ENCODE measurements around the gene DTWD2.
A peak's percentile ranks its signal among the peaks of the same experiment; 100 is the strongest.

Gene DTWD2

DNA sequence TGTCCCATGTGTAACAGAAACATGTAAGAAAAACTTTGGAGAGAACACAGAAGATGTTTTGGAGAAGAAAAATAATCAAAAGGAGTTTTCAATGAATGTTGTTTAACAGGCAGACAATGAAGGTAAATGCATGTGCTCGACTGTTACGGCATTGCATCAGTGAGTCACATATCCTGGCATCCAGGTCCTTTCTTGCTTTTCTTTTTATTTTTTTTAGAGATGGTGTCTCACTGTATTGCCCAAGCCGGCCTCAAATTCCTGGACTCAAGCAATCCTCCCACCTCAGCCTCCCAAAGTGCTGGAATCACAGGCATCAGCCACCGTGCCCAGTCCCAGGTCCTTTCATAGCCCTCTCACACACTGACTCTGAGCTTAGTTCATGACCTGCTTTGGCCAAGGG, 181.8 kb downstream of the DTWD2 start:
- TF ChIP-seq, protein P1, sequence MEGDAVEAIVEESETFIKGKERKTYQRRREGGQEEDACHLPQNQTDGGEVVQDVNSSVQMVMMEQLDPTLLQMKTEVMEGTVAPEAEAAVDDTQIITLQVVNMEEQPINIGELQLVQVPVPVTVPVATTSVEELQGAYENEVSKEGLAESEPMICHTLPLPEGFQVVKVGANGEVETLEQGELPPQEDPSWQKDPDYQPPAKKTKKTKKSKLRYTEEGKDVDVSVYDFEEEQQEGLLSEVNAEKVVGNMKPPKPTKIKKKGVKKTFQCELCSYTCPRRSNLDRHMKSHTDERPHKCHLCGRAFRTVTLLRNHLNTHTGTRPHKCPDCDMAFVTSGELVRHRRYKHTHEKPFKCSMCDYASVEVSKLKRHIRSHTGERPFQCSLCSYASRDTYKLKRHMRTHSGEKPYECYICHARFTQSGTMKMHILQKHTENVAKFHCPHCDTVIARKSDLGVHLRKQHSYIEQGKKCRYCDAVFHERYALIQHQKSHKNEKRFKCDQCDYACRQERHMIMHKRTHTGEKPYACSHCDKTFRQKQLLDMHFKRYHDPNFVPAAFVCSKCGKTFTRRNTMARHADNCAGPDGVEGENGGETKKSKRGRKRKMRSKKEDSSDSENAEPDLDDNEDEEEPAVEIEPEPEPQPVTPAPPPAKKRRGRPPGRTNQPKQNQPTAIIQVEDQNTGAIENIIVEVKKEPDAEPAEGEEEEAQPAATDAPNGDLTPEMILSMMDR (IDR thresholded peaks at IDR 0.05), result no peak

DNA sequence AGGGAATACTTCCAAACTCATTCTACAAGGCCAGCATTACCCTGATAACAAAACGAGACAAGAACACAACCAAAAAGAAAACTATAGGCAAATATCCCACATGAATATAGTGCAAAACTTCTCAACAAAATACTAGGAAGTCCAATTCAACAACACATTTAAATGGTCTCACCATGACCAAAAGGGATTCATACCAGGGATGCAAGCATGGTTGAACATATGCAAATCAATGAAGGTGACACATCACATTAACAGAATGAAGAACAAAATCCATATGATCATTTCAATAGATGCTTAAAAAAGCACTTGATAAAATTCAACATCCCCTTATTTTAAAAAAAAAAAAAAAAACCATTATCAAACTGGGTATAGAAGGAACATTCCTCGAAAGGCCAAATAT, 186.0 kb downstream of the DTWD2 start:
- TF ChIP-seq, protein P1 (IDR thresholded peaks at IDR 0.05), result no peak

DNA sequence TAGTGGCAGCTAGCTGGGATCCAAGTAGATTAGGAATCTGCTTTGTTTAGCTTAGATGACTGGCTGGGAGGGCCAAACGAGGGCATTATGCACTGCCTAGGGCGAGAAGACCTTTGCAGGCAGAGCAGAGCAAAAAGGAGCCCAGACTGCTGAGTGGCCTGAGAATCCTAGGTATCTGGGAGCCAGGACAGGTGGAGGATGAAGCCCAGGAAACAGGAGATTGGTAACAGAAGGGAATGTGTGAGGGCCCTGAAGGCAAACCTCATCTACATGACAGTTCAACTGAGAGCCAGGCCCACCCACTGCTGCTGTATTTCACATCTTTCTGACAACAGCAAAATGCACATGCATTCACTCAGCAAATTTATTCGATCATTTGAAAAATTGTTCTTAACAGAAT, 192.3 kb downstream of the DTWD2 start:
- TF ChIP-seq, protein P1 (IDR thresholded peaks at IDR 0.05), result no peak

DNA sequence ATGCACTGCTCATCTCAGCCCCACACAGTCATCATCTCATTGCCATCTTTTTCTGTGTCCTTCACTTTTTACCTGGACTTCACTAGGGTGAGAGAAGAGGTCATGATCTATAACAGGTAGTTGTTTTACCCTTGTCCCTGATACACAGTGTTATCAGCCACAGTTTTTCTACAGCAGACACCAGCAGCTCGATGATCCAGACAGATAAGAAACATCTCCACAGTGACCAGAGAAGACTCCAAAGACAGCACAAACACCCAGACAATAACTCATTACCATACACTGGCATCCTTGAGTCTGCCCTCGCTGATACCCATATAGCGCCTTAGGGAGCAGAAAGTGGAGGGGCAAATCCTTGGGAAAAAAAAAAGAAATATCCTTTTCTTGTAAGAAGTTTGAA, 194.1 kb downstream of the DTWD2 start:
- TF ChIP-seq, protein P1 (IDR thresholded peaks at IDR 0.05), result no peak

DNA sequence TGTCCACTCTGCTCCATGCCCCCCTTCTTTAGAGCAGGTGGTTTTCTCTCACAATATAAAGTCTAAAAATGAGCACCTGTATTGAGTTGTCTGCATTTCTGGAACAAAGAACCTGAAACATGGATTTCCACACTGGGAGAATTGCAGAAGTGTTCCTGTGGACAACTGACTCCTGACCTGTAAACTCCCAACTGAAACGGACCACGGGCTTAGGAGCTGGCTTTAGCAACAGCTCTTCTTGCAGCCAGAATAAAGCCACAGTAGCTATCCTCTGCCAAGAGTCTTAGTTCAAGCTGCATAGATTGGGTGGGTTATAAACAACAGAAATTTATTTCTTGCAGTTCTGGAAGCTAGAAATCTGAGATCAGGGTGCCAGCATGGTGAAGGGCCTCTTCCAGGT, 194.7 kb downstream of the DTWD2 start:
- TF ChIP-seq, protein P1 (IDR thresholded peaks at IDR 0.05), result no peak

DNA sequence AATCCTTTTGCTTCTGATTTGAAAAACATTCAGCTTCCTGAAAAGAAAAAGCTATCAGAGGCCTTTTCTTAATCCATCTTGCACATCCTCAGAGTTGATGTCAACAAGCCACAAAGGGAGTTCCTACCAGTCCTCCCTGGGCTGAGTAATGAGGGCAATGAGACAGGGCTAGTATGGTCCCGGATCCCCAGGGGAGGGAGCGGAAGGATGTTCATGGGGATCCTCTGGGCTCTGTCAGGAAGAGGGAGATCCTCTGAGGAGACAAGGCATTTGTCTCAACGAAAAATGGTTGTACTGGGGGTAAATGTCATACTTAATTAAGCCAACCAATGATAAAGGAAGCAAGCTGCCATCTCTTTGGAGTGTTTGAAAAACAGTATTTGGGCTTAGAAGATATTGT, 195.3 kb downstream of the DTWD2 start:
- TF ChIP-seq, protein P1 (IDR thresholded peaks at IDR 0.05), result no peak

DNA sequence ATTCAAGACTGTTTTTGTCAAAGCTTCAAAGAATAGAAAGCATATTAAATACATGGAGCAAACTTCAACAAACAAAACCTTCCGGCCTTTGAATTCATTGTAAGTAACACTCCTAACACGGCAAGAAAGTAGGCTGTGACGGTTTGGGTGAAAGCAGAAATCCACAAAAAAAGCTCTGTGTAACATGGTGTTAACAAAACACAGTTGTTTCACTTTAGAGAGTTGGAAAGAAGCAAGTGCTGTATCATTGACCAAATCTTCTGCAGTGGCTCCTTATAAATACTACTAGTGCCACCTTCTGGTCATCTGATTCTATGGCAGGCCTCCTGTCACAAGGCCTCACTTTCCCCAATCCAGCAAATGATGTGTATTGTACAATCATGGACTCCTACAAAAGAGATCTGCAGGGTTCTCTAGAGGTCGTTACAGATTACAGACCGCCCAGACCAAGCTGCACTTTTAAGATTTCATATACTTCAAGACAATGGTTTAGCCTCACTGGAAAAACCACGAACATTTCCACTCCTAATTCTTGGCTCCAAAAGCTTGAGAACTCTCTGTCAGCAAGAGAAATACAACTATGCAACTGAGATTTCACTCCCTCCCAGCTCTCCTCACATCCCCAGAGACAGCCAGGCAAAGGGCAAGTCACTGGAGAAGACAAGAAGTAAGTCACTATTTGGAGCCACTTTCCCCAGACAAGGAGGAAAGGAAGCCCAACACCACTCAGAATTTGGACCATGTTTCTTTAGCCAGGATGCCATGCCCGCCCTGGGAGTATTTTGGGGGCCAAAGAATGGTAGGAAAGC, 196.2 kb downstream of the DTWD2 start:
- TF ChIP-seq, protein P1 (IDR thresholded peaks at IDR 0.05), result peak; percentile 83

Measured in LNCAP (cell line).